Esophagus squamous epithelium (tissue), 4 donors: ENCODE measurements around the gene AEBP1.

ENCODE experiments used
- POLR2A ChIP-seq, 4 donors: fragments of 450-650 bp; IDR thresholded peaks; one replicate each; pipeline ENCODE4 v1.6.1; 2017; ENCODE audit warnings: antibody characterized with exemption in 4 of 4, mild to moderate bottlenecking in 4 of 4, moderate library complexity in 3 of 4
- TF ChIP-seq, protein P1 (sequence below), 6 experiments: fragments of 450-650 bp in 4 of 6; fragments of 200-600 bp in 2 of 6; sonication (generic) in 2 of 6; IDR thresholded peaks; one replicate each; pipeline ENCODE4 v1.5.1; 2016 to 2019; ENCODE audit warnings: antibody characterized with exemption in 6 of 6, mild to moderate bottlenecking in 4 of 6, moderate library complexity in 4 of 6

DNA sequence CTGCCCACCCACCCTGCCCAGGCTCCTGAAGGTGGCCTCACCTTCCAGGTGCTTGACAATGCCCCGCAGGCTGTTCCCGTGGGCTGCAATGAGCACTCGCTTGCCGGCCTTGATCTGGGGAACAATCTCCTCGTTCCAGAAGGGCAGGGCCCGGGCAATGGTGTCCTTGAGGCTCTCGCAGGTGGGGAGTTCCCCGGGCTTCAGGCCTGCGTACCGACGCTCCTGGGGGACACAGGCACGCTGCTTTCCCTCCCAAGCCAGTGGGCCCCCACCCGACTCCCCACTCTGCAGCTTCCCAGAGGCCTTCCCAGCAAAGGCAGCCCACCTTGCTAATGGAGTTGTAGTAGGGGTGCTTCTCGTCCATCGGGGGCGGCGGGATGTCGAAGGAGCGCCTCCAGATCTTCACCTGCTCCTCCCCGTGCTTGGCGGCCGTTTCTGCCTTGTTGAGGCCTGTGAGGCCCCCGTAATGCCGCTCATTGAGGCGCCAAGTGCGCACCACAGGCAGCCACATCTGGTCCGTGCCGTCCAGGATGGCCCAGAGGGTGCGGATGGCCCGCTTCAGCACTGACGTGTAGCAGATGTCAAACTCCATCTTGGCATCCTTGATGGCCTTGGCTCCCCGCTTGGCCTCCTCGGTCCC is 39.2 kb upstream of the AEBP1 start:
- TF ChIP-seq, protein P1, sequence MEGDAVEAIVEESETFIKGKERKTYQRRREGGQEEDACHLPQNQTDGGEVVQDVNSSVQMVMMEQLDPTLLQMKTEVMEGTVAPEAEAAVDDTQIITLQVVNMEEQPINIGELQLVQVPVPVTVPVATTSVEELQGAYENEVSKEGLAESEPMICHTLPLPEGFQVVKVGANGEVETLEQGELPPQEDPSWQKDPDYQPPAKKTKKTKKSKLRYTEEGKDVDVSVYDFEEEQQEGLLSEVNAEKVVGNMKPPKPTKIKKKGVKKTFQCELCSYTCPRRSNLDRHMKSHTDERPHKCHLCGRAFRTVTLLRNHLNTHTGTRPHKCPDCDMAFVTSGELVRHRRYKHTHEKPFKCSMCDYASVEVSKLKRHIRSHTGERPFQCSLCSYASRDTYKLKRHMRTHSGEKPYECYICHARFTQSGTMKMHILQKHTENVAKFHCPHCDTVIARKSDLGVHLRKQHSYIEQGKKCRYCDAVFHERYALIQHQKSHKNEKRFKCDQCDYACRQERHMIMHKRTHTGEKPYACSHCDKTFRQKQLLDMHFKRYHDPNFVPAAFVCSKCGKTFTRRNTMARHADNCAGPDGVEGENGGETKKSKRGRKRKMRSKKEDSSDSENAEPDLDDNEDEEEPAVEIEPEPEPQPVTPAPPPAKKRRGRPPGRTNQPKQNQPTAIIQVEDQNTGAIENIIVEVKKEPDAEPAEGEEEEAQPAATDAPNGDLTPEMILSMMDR (IDR thresholded peaks at IDR 0.05) = no peak
- TF ChIP-seq POLR2A (IDR thresholded peaks at IDR 0.05) = no peak
